ENCODE results near the gene SMC5.

GRCh38 chr9:70403618-70404025 is 144.8 kb downstream of the SMC5 start:
- TF ChIP-seq POLR2A (IDR thresholded peaks at IDR 0.05) (no peak), CTCF (IDR thresholded peaks at IDR 0.05) (no peak)
